ENCODE measurements around the gene ALG2. TPM values are rescaled to one million over a fixed set of nuclear protein-coding genes. Genes with fewer than 3 reads are reported as not detected.

The ALG2 gene
- total and polyA plus RNA-seq, 4 donors, result 24.5 to 39.4 (median 27.0) TPM

GRCh38 chr9:99259231-99259918, 37.6 kb upstream of the ALG2 start:
- Histone ChIP-seq H3K9me3 (ENCODE audit: control insufficient read depth, insufficient read depth, low read length) (no peaks in the 10 kb centered on the region), H3K4me3 (ENCODE audit: low read depth, low read length) (peak overlapping the region; percentile 26), H3K36me3 (ENCODE audit: control insufficient read depth, insufficient read depth, low read length) (no peaks in the 10 kb centered on the region), H3K27me3 (ENCODE audit: control insufficient read depth, insufficient read depth, low read length) (no peaks in the 10 kb centered on the region), H3K27ac (ENCODE audit: low read depth, low read length) (peak overlapping the region; percentile 7), H3K4me1 (ENCODE audit: control insufficient read depth, insufficient read depth, low read length) (peaks cover 8% of the 10 kb centered on the region)
- DNase-seq (ENCODE audit: low read depth in 4 of 6, low spot score in 6 of 6), result peak in 4 of 6 donors; percentile 15 to 71 (median 42)
- WGBS (ENCODE audit: insufficient coverage), result 11% methylated on average over 26 of the region's 27 CpGs

- H3K27me3 ChIP-seq (ENCODE audit: control insufficient read depth, insufficient read depth, low read length), result no peaks in the 10 kb centered on the region
- no peak for DNase-seq (ENCODE audit: low read depth in 4 of 6, low spot score in 6 of 6)
- H3K4me1 ChIP-seq (ENCODE audit: control insufficient read depth, insufficient read depth, low read length), result peaks cover 8% of the 10 kb centered on the region
- WGBS (ENCODE audit: insufficient coverage), result 91% methylated on average over 7 of the region's 8 CpGs
- no peak overlapping the region for H3K4me3 ChIP-seq (ENCODE audit: low read depth, low read length)
- no peak overlapping the region for H3K27ac ChIP-seq (ENCODE audit: low read depth, low read length)
- no peaks in the 10 kb centered on the region for H3K9me3 ChIP-seq (ENCODE audit: control insufficient read depth, insufficient read depth, low read length)
- H3K36me3 ChIP-seq (ENCODE audit: control insufficient read depth, insufficient read depth, low read length), result no peaks in the 10 kb centered on the region
These were observed 36.1 kb upstream of the ALG2 start for GRCh38 chr9:99257723-99258389.

- Histone ChIP-seq H3K36me3 (ENCODE audit: control insufficient read depth, insufficient read depth, low read length) (no peaks in the 10 kb centered on the region), H3K27me3 (ENCODE audit: control insufficient read depth, insufficient read depth, low read length) (no peaks in the 10 kb centered on the region), H3K4me1 (ENCODE audit: control insufficient read depth, insufficient read depth, low read length) (peaks cover 8% of the 10 kb centered on the region), H3K4me3 (ENCODE audit: low read depth, low read length) (no peak overlapping the region), H3K9me3 (ENCODE audit: control insufficient read depth, insufficient read depth, low read length) (no peaks in the 10 kb centered on the region), H3K27ac (ENCODE audit: low read depth, low read length) (no peak overlapping the region)
- 50% methylated on average over 1 of the region's 1 CpG for WGBS (ENCODE audit: insufficient coverage)
- DNase-seq (ENCODE audit: low read depth in 4 of 6, low spot score in 6 of 6), result no peak
These were observed 33.9 kb upstream of the ALG2 start for GRCh38 chr9:99255651-99256050.

- Histone ChIP-seq H3K27ac (ENCODE audit: low read depth, low read length) (no peak overlapping the region), H3K27me3 (ENCODE audit: control insufficient read depth, insufficient read depth, low read length) (no peaks in the 10 kb centered on the region), H3K9me3 (ENCODE audit: control insufficient read depth, insufficient read depth, low read length) (no peaks in the 10 kb centered on the region), H3K4me1 (ENCODE audit: control insufficient read depth, insufficient read depth, low read length) (no peaks in the 10 kb centered on the region), H3K36me3 (ENCODE audit: control insufficient read depth, insufficient read depth, low read length) (no peaks in the 10 kb centered on the region), H3K4me3 (ENCODE audit: low read depth, low read length) (no peak overlapping the region)
- 84% methylated on average over 15 of the region's 15 CpGs for WGBS (ENCODE audit: insufficient coverage)
- no peak for DNase-seq (ENCODE audit: low read depth in 4 of 6, low spot score in 6 of 6)
These were observed 32.2 kb upstream of the ALG2 start for GRCh38 chr9:99253772-99254431.

GRCh38 chr9:99253134-99253533, 31.4 kb upstream of the ALG2 start:
- Histone ChIP-seq H3K27ac (ENCODE audit: low read depth, low read length) (no peak overlapping the region), H3K9me3 (ENCODE audit: control insufficient read depth, insufficient read depth, low read length) (no peaks in the 10 kb centered on the region), H3K36me3 (ENCODE audit: control insufficient read depth, insufficient read depth, low read length) (no peaks in the 10 kb centered on the region), H3K4me1 (ENCODE audit: control insufficient read depth, insufficient read depth, low read length) (no peaks in the 10 kb centered on the region), H3K4me3 (ENCODE audit: low read depth, low read length) (no peak overlapping the region), H3K27me3 (ENCODE audit: control insufficient read depth, insufficient read depth, low read length) (no peaks in the 10 kb centered on the region)
- DNase-seq (ENCODE audit: low read depth in 4 of 6, low spot score in 6 of 6), result no peak
- WGBS (ENCODE audit: insufficient coverage), result 90% methylated on average over 2 of the region's 2 CpGs

- Histone ChIP-seq H3K36me3 (ENCODE audit: control insufficient read depth, insufficient read depth, low read length) (no peaks in the 10 kb centered on the region), H3K4me1 (ENCODE audit: control insufficient read depth, insufficient read depth, low read length) (no peaks in the 10 kb centered on the region), H3K4me3 (ENCODE audit: low read depth, low read length) (no peak overlapping the region), H3K9me3 (ENCODE audit: control insufficient read depth, insufficient read depth, low read length) (no peaks in the 10 kb centered on the region), H3K27me3 (ENCODE audit: control insufficient read depth, insufficient read depth, low read length) (no peaks in the 10 kb centered on the region), H3K27ac (ENCODE audit: low read depth, low read length) (no peak overlapping the region)
- WGBS (ENCODE audit: insufficient coverage), result 95% methylated on average over 2 of the region's 4 CpGs
- DNase-seq (ENCODE audit: low read depth in 4 of 6, low spot score in 6 of 6), result no peak
These were observed 29.4 kb upstream of the ALG2 start for GRCh38 chr9:99251157-99251556.

- Histone ChIP-seq H3K36me3 (ENCODE audit: control insufficient read depth, insufficient read depth, low read length) (no peaks in the 10 kb centered on the region), H3K4me3 (ENCODE audit: low read depth, low read length) (no peak overlapping the region), H3K27me3 (ENCODE audit: control insufficient read depth, insufficient read depth, low read length) (no peaks in the 10 kb centered on the region), H3K9me3 (ENCODE audit: control insufficient read depth, insufficient read depth, low read length) (no peaks in the 10 kb centered on the region), H3K27ac (ENCODE audit: low read depth, low read length) (no peak overlapping the region), H3K4me1 (ENCODE audit: control insufficient read depth, insufficient read depth, low read length) (no peaks in the 10 kb centered on the region)
- DNase-seq (ENCODE audit: low read depth in 4 of 6, low spot score in 6 of 6), result no peak
These were observed 27.9 kb upstream of the ALG2 start for GRCh38 chr9:99249619-99250018.

- 80% methylated on average over 1 of the region's 3 CpGs for WGBS (ENCODE audit: insufficient coverage)
These were observed 22.9 kb upstream of the ALG2 start for GRCh38 chr9:99244344-99245260.

GRCh38 chr9:99241106-99241505, 19.4 kb upstream of the ALG2 start:
- H3K4me3 ChIP-seq (ENCODE audit: low read depth, low read length), result no peak overlapping the region
- H3K27me3 ChIP-seq (ENCODE audit: control insufficient read depth, insufficient read depth, low read length), result no peaks in the 10 kb centered on the region
- DNase-seq (ENCODE audit: low read depth in 4 of 6, low spot score in 6 of 6), result no peak
- WGBS (ENCODE audit: insufficient coverage), result 65% methylated on average over 4 of the region's 7 CpGs
- H3K27ac ChIP-seq (ENCODE audit: low read depth, low read length), result no peak overlapping the region
- no peaks in the 10 kb centered on the region for H3K36me3 ChIP-seq (ENCODE audit: control insufficient read depth, insufficient read depth, low read length)
- H3K9me3 ChIP-seq (ENCODE audit: control insufficient read depth, insufficient read depth, low read length), result no peaks in the 10 kb centered on the region
- no peaks in the 10 kb centered on the region for H3K4me1 ChIP-seq (ENCODE audit: control insufficient read depth, insufficient read depth, low read length)

More at GRCh38 chr9:99244344-99245260, 22.9 kb upstream of the ALG2 start:
- DNase-seq (ENCODE audit: low read depth in 4 of 6, low spot score in 6 of 6), result no peak
- Histone ChIP-seq H3K4me3 (ENCODE audit: low read depth, low read length) (no peak overlapping the region), H3K36me3 (ENCODE audit: control insufficient read depth, insufficient read depth, low read length) (no peaks in the 10 kb centered on the region), H3K27me3 (ENCODE audit: control insufficient read depth, insufficient read depth, low read length) (no peaks in the 10 kb centered on the region), H3K9me3 (ENCODE audit: control insufficient read depth, insufficient read depth, low read length) (no peaks in the 10 kb centered on the region), H3K27ac (ENCODE audit: low read depth, low read length) (no peak overlapping the region), H3K4me1 (ENCODE audit: control insufficient read depth, insufficient read depth, low read length) (no peaks in the 10 kb centered on the region)
